Islet of Langerhans (tissue), 1 donor: ENCODE results near the gene LTBP1.
"Not testable (repeated sequence)": the region's sequence is repeated elsewhere in the genome, so short reads cannot be mapped to it uniquely, and the experiment has no call there.

Source experiments
- FAIRE-seq: peaks from one replicate; lab custom pipeline; 2011; peaks lifted over from hg19 to GRCh38; lab: Jason Lieb, UNC

LTBP1 gene

DNA sequence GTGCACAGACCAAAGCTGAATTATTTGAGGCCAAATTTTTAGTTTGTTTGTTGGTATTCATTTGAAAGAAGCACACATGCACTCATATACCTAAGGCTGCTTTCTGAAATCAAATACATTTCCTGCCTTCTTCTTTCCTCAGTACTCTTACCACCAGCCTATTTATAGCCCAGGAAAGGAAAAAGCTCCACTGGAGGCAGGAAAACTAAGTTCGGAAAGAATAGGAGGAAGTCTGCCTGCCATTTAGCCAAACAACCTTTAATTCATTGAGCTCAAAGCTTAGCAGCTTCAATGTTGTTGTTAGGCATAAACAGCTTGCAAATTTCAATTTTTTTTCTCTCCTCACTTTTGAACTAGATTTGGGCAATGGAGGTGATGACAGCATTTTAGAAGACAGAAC lies 489.3 kb downstream of the LTBP1 start:
- no peak for FAIRE-seq

DNA sequence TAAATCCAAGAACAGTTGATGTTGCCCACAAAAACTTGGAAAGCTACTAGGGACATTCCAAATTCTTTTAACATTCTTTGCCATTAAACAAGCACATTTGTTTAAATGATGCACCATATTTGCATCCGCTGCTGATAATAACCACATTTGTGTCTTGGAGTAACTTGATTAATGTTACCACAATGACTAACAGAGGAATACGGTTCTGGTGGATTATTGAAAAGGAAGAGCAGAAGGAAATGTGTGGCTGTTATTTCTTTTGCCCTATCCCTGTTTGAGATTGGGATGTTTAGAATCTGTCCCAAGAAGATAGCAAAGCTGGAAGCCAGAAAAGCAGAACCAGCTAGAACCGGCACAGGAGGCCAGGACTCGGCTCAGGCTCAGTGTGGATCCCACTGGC lies 490.5 kb downstream of the LTBP1 start:
- no peak for FAIRE-seq

DNA sequence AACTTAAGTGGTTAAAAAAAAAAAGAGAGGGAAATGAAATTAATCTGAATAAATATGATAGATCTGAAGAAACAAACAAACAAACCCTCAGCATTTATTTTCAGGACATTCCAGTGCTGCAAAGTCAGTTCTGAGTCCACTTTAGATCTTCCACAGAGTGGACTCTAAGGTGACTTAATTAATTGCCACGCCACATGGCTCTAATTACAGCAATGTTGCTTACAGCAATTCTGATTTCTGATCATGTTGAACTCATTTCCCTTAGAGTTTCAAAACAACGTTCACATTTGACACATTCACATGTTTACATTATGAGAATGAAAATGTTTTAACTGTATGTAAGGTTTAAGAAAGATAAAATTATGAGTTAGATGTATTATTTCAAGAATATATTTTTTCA lies 491.1 kb downstream of the LTBP1 start:
- FAIRE-seq: no peak

DNA sequence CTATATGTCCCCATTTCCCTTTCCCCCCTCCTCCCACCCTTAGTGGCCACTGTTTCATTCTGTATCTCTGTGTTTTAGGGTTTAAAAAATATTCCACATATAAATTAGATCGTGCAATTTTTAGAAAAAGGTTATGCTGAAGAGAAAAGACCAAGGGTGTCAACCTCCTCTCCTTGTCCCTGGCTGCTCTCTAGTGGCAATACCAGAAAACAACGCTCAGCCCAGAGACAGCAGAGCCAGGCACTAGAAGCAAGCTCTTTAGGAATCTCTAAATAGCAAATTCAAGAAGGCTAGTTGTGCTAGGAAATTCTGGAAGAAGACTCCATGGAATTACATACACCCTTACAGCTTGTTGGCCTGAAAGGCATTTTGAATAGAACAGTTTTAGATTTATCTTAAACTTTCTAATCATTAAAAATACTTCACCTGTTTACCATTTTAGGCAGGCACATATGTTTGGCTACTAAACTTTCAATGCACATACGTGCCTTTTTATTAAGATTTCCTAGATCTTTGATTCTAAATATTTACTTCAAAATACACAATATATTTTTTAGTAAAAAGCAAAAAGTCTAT lies 494.6 kb downstream of the LTBP1 start:
- FAIRE-seq: no peak

DNA sequence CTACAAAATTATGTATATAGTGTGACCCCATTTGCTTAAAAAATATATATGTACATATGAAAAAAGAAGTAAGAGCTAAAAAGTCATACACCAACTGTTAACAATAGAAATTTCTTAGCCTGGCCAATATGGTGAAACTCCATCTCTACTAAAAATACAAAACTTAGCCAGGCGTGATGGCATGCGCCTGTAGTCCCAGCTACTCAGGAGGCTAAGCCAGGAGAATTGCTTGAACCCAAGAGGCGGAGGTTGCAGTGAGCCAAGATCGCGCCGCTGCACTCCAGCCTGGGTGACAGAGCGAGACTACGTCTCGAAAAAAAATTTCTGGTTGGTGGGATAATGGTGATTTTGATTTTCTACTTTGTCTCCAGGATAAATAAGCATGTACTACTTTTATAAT lies 495.3 kb downstream of the LTBP1 start:
- FAIRE-seq: not testable (repeated sequence)

DNA sequence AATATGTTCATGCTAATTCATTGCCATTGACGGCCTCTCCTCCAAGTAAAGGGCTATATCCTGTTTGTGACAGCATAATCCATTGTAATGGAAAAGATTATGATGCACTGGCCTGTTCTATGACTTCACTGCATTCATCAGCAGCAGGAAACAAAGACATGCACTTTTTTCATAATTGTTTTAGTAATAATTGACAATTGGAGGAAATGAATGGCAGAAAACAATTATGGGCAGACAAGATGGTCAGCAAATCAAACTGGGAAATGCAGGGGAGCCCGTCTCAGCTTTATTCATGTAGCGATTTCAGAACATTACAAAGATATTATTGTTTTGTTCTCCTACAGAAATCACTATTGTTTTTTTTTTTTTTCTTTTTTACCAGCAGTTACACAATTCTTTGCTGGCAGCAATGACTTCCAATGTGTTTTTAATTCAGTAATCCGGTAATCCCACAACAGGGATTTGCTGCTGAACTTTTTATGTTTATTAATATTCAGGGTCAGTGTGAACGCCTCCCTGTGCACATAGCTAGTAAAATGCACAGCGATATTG lies 495.9 kb downstream of the LTBP1 start:
- FAIRE-seq: no peak

DNA sequence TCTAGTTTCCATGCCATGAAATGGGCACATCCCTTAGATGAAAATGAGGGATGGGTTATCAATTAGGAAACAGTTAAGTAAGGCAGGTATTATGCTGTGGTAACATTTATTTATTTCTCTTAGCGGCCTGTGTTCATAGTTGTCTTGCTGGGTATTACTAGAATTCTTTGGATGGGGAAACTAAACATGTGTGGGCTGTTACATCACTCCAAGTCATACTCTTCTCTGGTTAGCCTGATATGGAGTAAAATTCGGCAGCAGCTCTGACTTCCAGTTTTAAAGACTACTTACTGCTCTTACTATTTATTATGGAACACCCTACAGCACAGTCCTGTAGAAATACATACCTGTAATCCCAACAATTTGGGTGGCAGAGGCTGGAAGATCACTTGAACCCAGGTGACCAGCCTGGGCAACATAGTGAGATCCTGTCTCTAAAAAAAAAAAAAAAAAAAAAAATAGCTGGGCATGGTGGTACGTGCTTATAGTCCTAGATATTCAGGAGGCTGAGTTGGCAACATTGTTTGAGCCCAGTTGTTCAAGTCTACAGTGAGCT lies 496.6 kb downstream of the LTBP1 start:
- no peak for FAIRE-seq

DNA sequence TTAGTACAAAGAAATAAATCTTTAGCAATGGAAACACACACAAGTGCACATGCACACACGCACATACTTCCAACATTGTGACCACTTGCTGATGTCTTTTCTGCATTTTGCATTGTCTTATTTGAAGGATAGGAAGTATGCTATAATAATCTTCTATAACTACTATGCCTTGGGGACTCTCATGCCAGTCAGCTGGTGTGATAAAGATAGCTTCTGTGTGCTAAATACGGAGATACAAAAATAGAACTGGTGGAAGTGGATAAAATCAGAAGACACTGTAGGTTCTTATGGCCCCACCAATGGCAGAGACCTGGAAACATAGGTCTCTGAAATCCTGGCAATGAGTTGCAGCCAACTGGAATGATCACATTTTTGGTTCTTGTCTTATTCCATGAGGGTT lies 498.2 kb downstream of the LTBP1 start:
- FAIRE-seq: no peak

DNA sequence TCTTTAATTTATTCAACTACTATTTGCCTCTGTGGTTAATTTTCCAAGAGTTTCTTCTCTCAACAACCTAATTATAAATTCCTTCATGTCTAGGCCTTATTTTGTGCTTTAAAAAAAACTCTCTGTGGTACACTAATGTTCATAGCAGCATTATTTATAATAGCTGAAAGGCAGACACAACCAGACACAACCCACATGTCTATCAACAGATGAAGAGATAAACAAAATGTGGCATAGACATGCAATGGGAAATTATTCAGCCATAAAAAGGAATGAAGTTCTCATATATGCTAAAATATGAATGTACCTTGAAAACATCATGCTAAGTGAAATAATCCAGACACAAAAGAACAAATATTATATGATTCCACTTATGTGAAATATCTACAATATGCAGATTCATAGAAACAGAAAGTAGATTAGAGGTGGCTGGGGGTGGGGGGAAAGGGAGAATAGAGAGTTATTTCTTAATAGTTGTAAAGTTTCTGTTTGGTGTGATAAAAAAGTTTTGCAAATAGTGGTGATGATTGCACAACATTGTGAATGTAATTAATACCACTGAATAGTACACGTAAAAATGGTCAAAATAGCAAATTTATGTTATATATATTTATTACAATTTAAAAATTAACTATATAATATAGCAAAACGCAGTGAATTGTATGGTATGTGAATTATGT lies 501.6 kb downstream of the LTBP1 start:
- no peak for FAIRE-seq
